ENCODE data around the gene PBX1. TPM values are rescaled to one million over a fixed set of nuclear protein-coding genes. Genes with fewer than 3 reads are reported as not detected.

The PBX1 gene
- total and polyA plus RNA-seq, 2 experiments from 2014 or later: 40.0 to 104 TPM

DNA sequence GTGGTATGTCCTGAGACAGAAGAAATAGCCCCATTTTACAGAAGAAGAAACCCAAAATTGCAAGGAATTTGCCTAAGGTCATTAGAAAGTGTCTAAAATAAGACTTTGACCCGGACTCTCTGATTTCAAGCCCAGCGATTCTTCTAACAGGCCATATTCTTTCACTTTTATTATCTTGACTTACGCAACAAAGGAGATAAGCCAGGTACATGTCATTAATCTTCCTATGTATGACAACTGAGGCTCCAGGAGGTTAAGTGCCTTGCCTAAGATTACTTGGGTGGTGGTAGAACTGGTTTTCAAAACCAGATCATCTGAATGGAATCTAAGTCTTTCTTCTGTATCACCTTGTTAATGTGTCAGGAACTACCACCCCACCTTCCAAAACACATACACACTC is 124.3 kb downstream of the PBX1 start:
- Histone ChIP-seq H3K27me3 (ENCODE audit: insufficient read depth) (no peaks in the 10 kb centered on the region), H3K27ac (ENCODE audit: low read depth) (no peak overlapping the region), H4K20me1 (replicated peaks; ENCODE audit: insufficient read depth) (peaks cover 9% of the 10 kb centered on the region), H3K4me1 (ENCODE audit: insufficient read depth) (peaks cover under 1% of the 10 kb centered on the region; the same call in 1 of the 2 replicates), H3K4me3 (no peak overlapping the region), H2AFZ (no peak overlapping the region), H3K36me3 (ENCODE audit: insufficient read depth) (0 out of 2 replicates have a peak, but pooled peaks cover 3% of the 10 kb centered on the region), H3K79me2 (replicated peaks; ENCODE audit: insufficient read depth) (peaks cover 70% of the 10 kb centered on the region), H3K4me2 (no peak overlapping the region), H3K9me2 (ENCODE audit: insufficient read depth) (no peaks in the 10 kb centered on the region), H3F3A (replicated peaks; ENCODE audit: low read depth) (0 out of 2 replicates have a peak, but pooled peaks cover 3% of the 10 kb centered on the region)
- DNase-seq (ENCODE audit: low spot score) (no peak), ATAC-seq (no peak)
- H3K36me3 Mint-ChIP-seq (ENCODE audit: low read depth): peaks cover 16% of the 10 kb centered on the region
- H3K9me3 Mint-ChIP-seq: no peaks in the 10 kb centered on the region; the same call in 2 of the 3 replicates
- peaks cover 3% of the 10 kb centered on the region for H3K27me3 Mint-ChIP-seq (ENCODE audit: insufficient read depth, low read depth, poor library complexity)
- no peak overlapping the region for H3K4me3 Mint-ChIP-seq
- no peak for TF ChIP-seq EZH2phosphoT487 (IDR thresholded peaks at IDR 0.05; ENCODE audit: unreplicated experiment)
- TF ChIP-seq ZNF331 (CRISPR knock-in tag; IDR thresholded peaks at IDR 0.05; ENCODE audit: low read depth): no peak
- TF ChIP-seq, protein P1, sequence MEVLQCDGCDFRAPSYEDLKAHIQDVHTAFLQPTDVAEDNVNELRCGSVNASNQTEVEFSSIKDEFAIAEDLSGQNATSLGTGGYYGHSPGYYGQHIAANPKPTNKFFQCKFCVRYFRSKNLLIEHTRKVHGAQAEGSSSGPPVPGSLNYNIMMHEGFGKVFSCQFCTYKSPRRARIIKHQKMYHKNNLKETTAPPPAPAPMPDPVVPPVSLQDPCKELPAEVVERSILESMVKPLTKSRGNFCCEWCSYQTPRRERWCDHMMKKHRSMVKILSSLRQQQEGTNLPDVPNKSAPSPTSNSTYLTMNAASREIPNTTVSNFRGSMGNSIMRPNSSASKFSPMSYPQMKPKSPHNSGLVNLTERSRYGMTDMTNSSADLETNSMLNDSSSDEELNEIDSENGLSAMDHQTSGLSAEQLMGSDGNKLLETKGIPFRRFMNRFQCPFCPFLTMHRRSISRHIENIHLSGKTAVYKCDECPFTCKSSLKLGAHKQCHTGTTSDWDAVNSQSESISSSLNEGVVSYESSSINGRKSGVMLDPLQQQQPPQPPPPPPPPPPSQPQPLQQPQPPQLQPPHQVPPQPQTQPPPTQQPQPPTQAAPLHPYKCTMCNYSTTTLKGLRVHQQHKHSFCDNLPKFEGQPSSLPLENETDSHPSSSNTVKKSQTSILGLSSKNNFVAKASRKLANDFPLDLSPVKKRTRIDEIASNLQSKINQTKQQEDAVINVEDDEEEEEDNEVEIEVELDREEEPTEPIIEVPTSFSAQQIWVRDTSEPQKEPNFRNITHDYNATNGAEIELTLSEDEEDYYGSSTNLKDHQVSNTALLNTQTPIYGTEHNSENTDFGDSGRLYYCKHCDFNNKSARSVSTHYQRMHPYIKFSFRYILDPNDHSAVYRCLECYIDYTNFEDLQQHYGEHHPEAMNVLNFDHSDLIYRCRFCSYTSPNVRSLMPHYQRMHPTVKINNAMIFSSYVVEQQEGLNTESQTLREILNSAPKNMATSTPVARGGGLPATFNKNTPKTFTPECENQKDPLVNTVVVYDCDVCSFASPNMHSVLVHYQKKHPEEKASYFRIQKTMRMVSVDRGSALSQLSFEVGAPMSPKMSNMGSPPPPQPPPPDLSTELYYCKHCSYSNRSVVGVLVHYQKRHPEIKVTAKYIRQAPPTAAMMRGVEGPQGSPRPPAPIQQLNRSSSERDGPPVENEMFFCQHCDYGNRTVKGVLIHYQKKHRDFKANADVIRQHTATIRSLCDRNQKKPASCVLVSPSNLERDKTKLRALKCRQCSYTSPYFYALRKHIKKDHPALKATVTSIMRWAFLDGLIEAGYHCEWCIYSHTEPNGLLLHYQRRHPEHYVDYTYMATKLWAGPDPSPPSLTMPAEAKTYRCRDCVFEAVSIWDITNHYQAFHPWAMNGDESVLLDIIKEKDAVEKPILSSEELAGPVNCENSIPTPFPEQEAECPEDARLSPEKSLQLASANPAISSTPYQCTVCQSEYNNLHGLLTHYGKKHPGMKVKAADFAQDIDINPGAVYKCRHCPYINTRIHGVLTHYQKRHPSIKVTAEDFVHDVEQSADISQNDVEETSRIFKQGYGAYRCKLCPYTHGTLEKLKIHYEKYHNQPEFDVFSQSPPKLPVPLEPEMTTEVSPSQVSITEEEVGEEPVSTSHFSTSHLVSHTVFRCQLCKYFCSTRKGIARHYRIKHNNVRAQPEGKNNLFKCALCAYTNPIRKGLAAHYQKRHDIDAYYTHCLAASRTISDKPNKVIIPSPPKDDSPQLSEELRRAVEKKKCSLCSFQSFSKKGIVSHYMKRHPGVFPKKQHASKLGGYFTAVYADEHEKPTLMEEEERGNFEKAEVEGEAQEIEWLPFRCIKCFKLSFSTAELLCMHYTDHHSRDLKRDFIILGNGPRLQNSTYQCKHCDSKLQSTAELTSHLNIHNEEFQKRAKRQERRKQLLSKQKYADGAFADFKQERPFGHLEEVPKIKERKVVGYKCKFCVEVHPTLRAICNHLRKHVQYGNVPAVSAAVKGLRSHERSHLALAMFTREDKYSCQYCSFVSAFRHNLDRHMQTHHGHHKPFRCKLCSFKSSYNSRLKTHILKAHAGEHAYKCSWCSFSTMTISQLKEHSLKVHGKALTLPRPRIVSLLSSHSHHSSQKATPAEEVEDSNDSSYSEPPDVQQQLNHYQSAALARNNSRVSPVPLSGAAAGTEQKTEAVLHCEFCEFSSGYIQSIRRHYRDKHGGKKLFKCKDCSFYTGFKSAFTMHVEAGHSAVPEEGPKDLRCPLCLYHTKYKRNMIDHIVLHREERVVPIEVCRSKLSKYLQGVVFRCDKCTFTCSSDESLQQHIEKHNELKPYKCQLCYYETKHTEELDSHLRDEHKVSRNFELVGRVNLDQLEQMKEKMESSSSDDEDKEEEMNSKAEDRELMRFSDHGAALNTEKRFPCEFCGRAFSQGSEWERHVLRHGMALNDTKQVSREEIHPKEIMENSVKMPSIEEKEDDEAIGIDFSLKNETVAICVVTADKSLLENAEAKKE (CRISPR knock-in tag; IDR thresholded peaks at IDR 0.05): no peak
- TF ChIP-seq CREB1 (CRISPR knock-in tag; IDR thresholded peaks at IDR 0.05; ENCODE audit: low read depth): no peak
- no peak for TF ChIP-seq JUNB (IDR thresholded peaks at IDR 0.05; ENCODE audit: unreplicated experiment)
- TF ChIP-seq EZH2 (IDR thresholded peaks at IDR 0.05; ENCODE audit: low read depth, unreplicated experiment): no peak
- TF ChIP-seq ZNF114 (CRISPR knock-in tag; IDR thresholded peaks at IDR 0.05): no peak
- no peak for TF ChIP-seq NANOG (IDR thresholded peaks at IDR 0.05; ENCODE audit: borderline replicate concordance)
- peaks cover 26% of the 10 kb centered on the region for H3K4me1 Mint-ChIP-seq
- peak overlapping the region; percentile 30 for H3K27ac Mint-ChIP-seq

All from GM23338 (cell line).